Endothelial cell (in vitro differentiated cells): Measurements from ENCODE around the gene EVL. TPM values are rescaled to one million over a fixed set of nuclear protein-coding genes. Genes with fewer than 3 reads are reported as not detected.

ENCODE experiments used
- DNase-seq: peaks from one replicate; pipeline ENCODE4 v3.0.0; 2021; ENCODE audit warnings: low spot score
- H3K27ac Mint-ChIP-seq: one replicate; pipeline ENCODE4 v1.8.0; 2021; ENCODE audit warnings: mixed read lengths, inconsistent platforms; ENCODE audit not compliant: unreplicated experiment
- H3K27me3 Mint-ChIP-seq: one replicate; pipeline ENCODE4 v1.8.0; 2021; ENCODE audit warnings: mild to moderate bottlenecking, moderate library complexity, mixed read lengths, inconsistent platforms; ENCODE audit not compliant: unreplicated experiment
- H3K36me3 Mint-ChIP-seq: one replicate; pipeline ENCODE4 v1.8.0; 2021; ENCODE audit warnings: mild to moderate bottlenecking, low read depth, mixed read lengths, inconsistent platforms; ENCODE audit not compliant: unreplicated experiment
- H3K4me1 Mint-ChIP-seq: one replicate; pipeline ENCODE4 v1.8.0; 2021; ENCODE audit warnings: mild to moderate bottlenecking, mixed read lengths, inconsistent platforms; ENCODE audit not compliant: unreplicated experiment
- H3K4me3 Mint-ChIP-seq: one replicate; pipeline ENCODE4 v1.8.0; 2021; ENCODE audit warnings: mild to moderate bottlenecking, mixed read lengths, inconsistent platforms; ENCODE audit not compliant: unreplicated experiment
- H3K9me3 Mint-ChIP-seq: one replicate; pipeline ENCODE4 v1.8.0; 2021; ENCODE audit warnings: mixed read lengths, inconsistent platforms; ENCODE audit not compliant: unreplicated experiment
- CTCF ChIP-seq: fragments of 200-600 bp; sonication (generic); IDR thresholded peaks from one replicate; pipeline ENCODE4 v1.5.0; 2021; ENCODE audit warnings: antibody characterized with exemption; ENCODE audit not compliant: unreplicated experiment
- total RNA-seq: library from RNA; stranded (reverse); fragmentation: NEBNext Ultra II Directional; extraction: Animal tissue kit (Norgen Biotek cat#: 25700); gene quantifications from one replicate; pipeline ENCODE4 v1.2.1, GENCODE V29; 2021; ENCODE audit not compliant: unreplicated experiment

EVL gene
- total RNA-seq, 1 donor from 2014 or later: 142 TPM

- Mint-ChIP-seq H3K9me3 (no peaks in the 10 kb centered on the region), H3K4me1 (peaks cover 11% of the 10 kb centered on the region), H3K27me3 (peaks cover 14% of the 10 kb centered on the region), H3K4me3 (peak overlapping the region; percentile 28), H3K27ac (no peak overlapping the region), H3K36me3 (peaks cover 36% of the 10 kb centered on the region)
- no peak for TF ChIP-seq CTCF
- DNase-seq: no peak
Measured at GRCh38 chr14:100129161-100129589, 64.0 kb downstream of the EVL start.

- H3K36me3 Mint-ChIP-seq: peaks cover 27% of the 10 kb centered on the region
- no peaks in the 10 kb centered on the region for H3K9me3 Mint-ChIP-seq
- no peak overlapping the region for H3K27ac Mint-ChIP-seq
- no peak for DNase-seq
- peaks cover 11% of the 10 kb centered on the region for H3K4me1 Mint-ChIP-seq
- peak overlapping the region; percentile 24 for H3K4me3 Mint-ChIP-seq
- TF ChIP-seq CTCF: no peak
- H3K27me3 Mint-ChIP-seq: peaks cover 11% of the 10 kb centered on the region
Measured at GRCh38 chr14:100130521-100130920, 65.3 kb downstream of the EVL start.

- TF ChIP-seq CTCF: no peak
- Mint-ChIP-seq H3K27ac (no peak overlapping the region), H3K36me3 (peaks cover 27% of the 10 kb centered on the region), H3K4me1 (peaks cover 11% of the 10 kb centered on the region), H3K9me3 (no peaks in the 10 kb centered on the region), H3K27me3 (peaks cover 11% of the 10 kb centered on the region), H3K4me3 (peak overlapping the region; percentile 79)
- no peak for DNase-seq
Measured at GRCh38 chr14:100131181-100131580, 66.0 kb downstream of the EVL start.

- H3K36me3 Mint-ChIP-seq: peaks cover 27% of the 10 kb centered on the region
- H3K4me1 Mint-ChIP-seq: peaks cover 9% of the 10 kb centered on the region
- no peak for TF ChIP-seq CTCF
- no peak for DNase-seq
- peaks cover 9% of the 10 kb centered on the region for H3K27me3 Mint-ChIP-seq
- no peaks in the 10 kb centered on the region for H3K9me3 Mint-ChIP-seq
- no peak overlapping the region for H3K4me3 Mint-ChIP-seq
- H3K27ac Mint-ChIP-seq: no peak overlapping the region
Measured at GRCh38 chr14:100132161-100132902, 67.1 kb downstream of the EVL start.

GRCh38 chr14:100132903-100133510, 67.8 kb downstream of the EVL start:
- Mint-ChIP-seq H3K36me3 (peaks cover 27% of the 10 kb centered on the region), H3K4me1 (peaks cover 2% of the 10 kb centered on the region), H3K27ac (no peak overlapping the region), H3K9me3 (no peaks in the 10 kb centered on the region), H3K4me3 (peak overlapping the region; percentile 51), H3K27me3 (peaks cover 11% of the 10 kb centered on the region)
- no peak for DNase-seq
- TF ChIP-seq CTCF: no peak
